Neuron (in vitro differentiated cells): Measurements from ENCODE around the gene DNAH11.
"Not testable (repeated sequence)": the region's sequence is repeated elsewhere in the genome, so short reads cannot be mapped to it uniquely, and the experiment has no call there.

Source experiments
- H2AFZ ChIP-seq: one replicate; pipeline ENCODE4 v1.6.1; 2013; ENCODE audit warnings: low read depth, mild to moderate bottlenecking, inconsistent platforms, low read length, moderate library complexity
- H3K27me3 ChIP-seq: one replicate; pipeline ENCODE4 v1.6.1; 2013; ENCODE audit warnings: low read length; ENCODE audit not compliant: insufficient read depth
- H3K36me3 ChIP-seq: one replicate; pipeline ENCODE4 v1.6.1; 2013; ENCODE audit warnings: low read length; ENCODE audit not compliant: insufficient read depth
- H3K4me1 ChIP-seq: one replicate; pipeline ENCODE4 v1.6.1; 2013; ENCODE audit warnings: low read length; ENCODE audit not compliant: insufficient read depth
- H3K4me3 ChIP-seq: 2 replicates; pipeline ENCODE4 v1.5.1; 2013; ENCODE audit warnings: mild to moderate bottlenecking, low read length, moderate library complexity
- H3K9me3 ChIP-seq: one replicate; pipeline ENCODE4 v1.6.1; 2013; ENCODE audit warnings: low read length

DNAH11 gene

GRCh38 chr7:21784989-21785388 lies 242.2 kb downstream of the DNAH11 start:
- Histone ChIP-seq H3K4me3 (no peak overlapping the region), H3K9me3 (no peaks in the 10 kb centered on the region), H2AFZ (no peak overlapping the region), H3K4me1 (no peaks in the 10 kb centered on the region), H3K27me3 (no peaks in the 10 kb centered on the region), H3K36me3 (no peaks in the 10 kb centered on the region)

- Histone ChIP-seq H3K4me3 (no peak overlapping the region), H3K36me3 (no peaks in the 10 kb centered on the region), H3K4me1 (no peaks in the 10 kb centered on the region), H3K27me3 (no peaks in the 10 kb centered on the region), H2AFZ (no peak overlapping the region), H3K9me3 (no peaks in the 10 kb centered on the region)
These were observed 263.0 kb downstream of the DNAH11 start for GRCh38 chr7:21805791-21806190.

- H3K36me3 ChIP-seq = no peaks in the 10 kb centered on the region
- H3K9me3 ChIP-seq = no peaks in the 10 kb centered on the region
- no peak overlapping the region for H3K4me3 ChIP-seq
- H3K27me3 ChIP-seq = no peaks in the 10 kb centered on the region
- no peak overlapping the region for H2AFZ ChIP-seq
- H3K4me1 ChIP-seq = no peaks in the 10 kb centered on the region
These were observed 263.5 kb downstream of the DNAH11 start for GRCh38 chr7:21806388-21806787.

- Histone ChIP-seq H3K27me3 (no peaks in the 10 kb centered on the region), H2AFZ (no peak overlapping the region), H3K4me1 (no peaks in the 10 kb centered on the region), H3K36me3 (no peaks in the 10 kb centered on the region), H3K4me3 (no peak overlapping the region), H3K9me3 (no peaks in the 10 kb centered on the region)
These were observed 276.2 kb downstream of the DNAH11 start for GRCh38 chr7:21819048-21819447.

- H3K4me1 ChIP-seq = peaks cover 3% of the 10 kb centered on the region
- H3K27me3 ChIP-seq = no peaks in the 10 kb centered on the region
- H3K36me3 ChIP-seq = no peaks in the 10 kb centered on the region
- no peak overlapping the region for H3K4me3 ChIP-seq
- no peaks in the 10 kb centered on the region for H3K9me3 ChIP-seq
- H2AFZ ChIP-seq = no peak overlapping the region
These were observed 286.0 kb downstream of the DNAH11 start for GRCh38 chr7:21828841-21829240.

GRCh38 chr7:21829731-21830130 lies 286.9 kb downstream of the DNAH11 start:
- Histone ChIP-seq H3K27me3 (no peaks in the 10 kb centered on the region), H2AFZ (no peak overlapping the region), H3K4me3 (no peak overlapping the region), H3K36me3 (no peaks in the 10 kb centered on the region), H3K4me1 (peaks cover 3% of the 10 kb centered on the region), H3K9me3 (no peaks in the 10 kb centered on the region)

GRCh38 chr7:21844742-21845141 lies 301.9 kb downstream of the DNAH11 start:
- Histone ChIP-seq H3K36me3 (no peaks in the 10 kb centered on the region), H3K4me1 (no peaks in the 10 kb centered on the region), H3K27me3 (no peaks in the 10 kb centered on the region), H3K4me3 (no peak overlapping the region), H2AFZ (no peak overlapping the region), H3K9me3 (no peaks in the 10 kb centered on the region)

GRCh38 chr7:21850531-21851285 lies 307.9 kb downstream of the DNAH11 start:
- Histone ChIP-seq H3K9me3 (no peaks in the 10 kb centered on the region), H3K4me3 (no peak overlapping the region), H3K36me3 (no peaks in the 10 kb centered on the region), H3K4me1 (no peaks in the 10 kb centered on the region), H2AFZ (no peak overlapping the region), H3K27me3 (no peaks in the 10 kb centered on the region)

- H3K4me1 ChIP-seq = no peaks in the 10 kb centered on the region
- H3K27me3 ChIP-seq = no peaks in the 10 kb centered on the region
- no peaks in the 10 kb centered on the region for H3K36me3 ChIP-seq
- H2AFZ ChIP-seq = no peak overlapping the region
- H3K9me3 ChIP-seq = no peaks in the 10 kb centered on the region
- no peak overlapping the region for H3K4me3 ChIP-seq
These were observed 308.7 kb downstream of the DNAH11 start for GRCh38 chr7:21851559-21851967.

- H3K36me3 ChIP-seq, H3K4me3 ChIP-seq, H3K9me3 ChIP-seq, H3K27me3 ChIP-seq, H2AFZ ChIP-seq: not testable (repeated sequence)
- peaks cover 41% of the 10 kb centered on the region for H3K4me1 ChIP-seq
These were observed 322.9 kb downstream of the DNAH11 start for GRCh38 chr7:21865631-21866204.

- Histone ChIP-seq H2AFZ (peak overlapping the region; percentile 17), H3K4me1 (peaks cover 41% of the 10 kb centered on the region), H3K36me3 (no peaks in the 10 kb centered on the region), H3K9me3 (no peaks in the 10 kb centered on the region), H3K4me3 (no peak overlapping the region), H3K27me3 (no peaks in the 10 kb centered on the region)
These were observed 323.9 kb downstream of the DNAH11 start for GRCh38 chr7:21866731-21867130.

- Histone ChIP-seq H3K4me1 (peaks cover 41% of the 10 kb centered on the region), H3K9me3 (no peaks in the 10 kb centered on the region), H2AFZ (peak overlapping the region; percentile 17), H3K36me3 (no peaks in the 10 kb centered on the region), H3K27me3 (no peaks in the 10 kb centered on the region), H3K4me3 (no peak overlapping the region)
These were observed 324.4 kb downstream of the DNAH11 start for GRCh38 chr7:21867226-21867625.

GRCh38 chr7:21867816-21868575 lies 325.2 kb downstream of the DNAH11 start:
- Histone ChIP-seq H3K4me1 (peaks cover 41% of the 10 kb centered on the region), H2AFZ (no peak overlapping the region)

More at GRCh38 chr7:21867816-21868575, 325.2 kb downstream of the DNAH11 start:
- Histone ChIP-seq H3K9me3 (no peaks in the 10 kb centered on the region), H3K27me3 (no peaks in the 10 kb centered on the region), H3K36me3 (no peaks in the 10 kb centered on the region), H3K4me3 (no peak overlapping the region)
